ENCODE results near the gene MAP1S. TPM values are rescaled to one million over a fixed set of nuclear protein-coding genes. Genes with fewer than 3 reads are reported as not detected.

The MAP1S gene
- total and polyA plus RNA-seq, 2 of the 4 experiments (the other 2 are of a cell fraction): 6.1 to 48.6 TPM

GRCh38 chr19:17767559-17767958 is 48.3 kb downstream of the MAP1S start:
- Histone ChIP-seq H3K27me3 (ENCODE audit: control insufficient read depth, insufficient read depth, low read length) (peaks cover 3% of the 10 kb centered on the region; the same call in 1 of the 2 replicates), H4K91ac (ENCODE audit: insufficient read depth, low read depth, low read length) (no peak overlapping the region), H3K79me1 (ENCODE audit: low read depth in 1 of 2, low read length in 2 of 2) (no peaks in the 10 kb centered on the region), H3K23ac (ENCODE audit: low read depth, low read length) (no peak overlapping the region), H3K36me3 (ENCODE audit: control insufficient read depth, insufficient read depth, low read length) (no peaks in the 10 kb centered on the region), H3K56ac (ENCODE audit: extremely low read depth, insufficient read depth, low read length) (no peak overlapping the region), H3K27ac (ENCODE audit: insufficient read depth, low read length) (no peak overlapping the region), H2BK120ac (ENCODE audit: low read depth, low read length) (no peak overlapping the region), H2AFZ (replicated peaks; ENCODE audit: low read length, poor library complexity) (no peak overlapping the region), H2BK20ac (ENCODE audit: low read depth, low read length) (no peak overlapping the region), H3K9me1 (ENCODE audit: insufficient read depth, low read length) (no peaks in the 10 kb centered on the region), H2BK15ac (ENCODE audit: low read depth, low read length) (no peak overlapping the region), H4K5ac (ENCODE audit: low read depth, low read length) (no peak overlapping the region), H4K8ac (ENCODE audit: low read depth in 2 of 2, low read length in 2 of 2) (no peak overlapping the region), H3K4me1 (ENCODE audit: control insufficient read depth, insufficient read depth, low read length) (no peaks in the 10 kb centered on the region), H3K4ac (ENCODE audit: low read depth, low read length) (no peak overlapping the region), H4K20me1 (ENCODE audit: insufficient read depth, low read length) (no peaks in the 10 kb centered on the region), H3K14ac (replicated peaks; ENCODE audit: low read depth, low read length) (no peak overlapping the region), H3K4me2 (ENCODE audit: low read depth, low read length) (no peak overlapping the region), H3K9ac (ENCODE audit: low read depth, low read length) (no peak overlapping the region), H2AK5ac (ENCODE audit: low read depth, low read length) (no peak overlapping the region), H3K4me3 (ENCODE audit: insufficient read depth, low read depth, low read length) (no peak overlapping the region), H2BK5ac (ENCODE audit: low read depth, low read length, poor library complexity, severe bottlenecking) (no peak overlapping the region), H2AK9ac (replicated peaks; ENCODE audit: low read depth, low read length, poor library complexity) (no peak overlapping the region), H3K18ac (ENCODE audit: low read depth, low read length) (no peak overlapping the region), H3K9me3 (ENCODE audit: control insufficient read depth, insufficient read depth, low read length) (no peaks in the 10 kb centered on the region)
- 0% methylated on average over 1 of the region's 1 CpG; no CpG with 5 or more reads in 1 of the 2 experiments for WGBS, 2 experiments (ENCODE audit: extremely low coverage in 2 of 2, insufficient read length in 1 of 2)
- dilution Hi-C loops (cut with HindIII; ENCODE audit: low sequenced_read_pairs, unreplicated experiment) (no loop called here), intact Hi-C loops (cut with micrococcal nuclease) (loop anchor here (10.0 kb wide), 2 partner anchors 273 to 313 kb away; no protein-coding TSS in a partner anchor), in situ Hi-C loops (cut with MboI; ENCODE audit: low sequenced_read_pairs) (no loop called here)
- TF ChIP-seq CHD1 (IDR thresholded peaks at IDR 0.05; ENCODE audit: low read depth, low read length) (no peak), MAZ (IDR thresholded peaks at IDR 0.05; ENCODE audit: borderline replicate concordance, low read depth, low read length) (no peak), RFX5 (IDR thresholded peaks at IDR 0.05; ENCODE audit: low read depth, low read length) (no peak), RCOR1 (IDR thresholded peaks at IDR 0.05; ENCODE audit: insufficient replicate concordance, low read length) (no peak), POLR2A (IDR thresholded peaks at IDR 0.05; ENCODE audit: low read depth, low read length) (no peak), MXI1 (IDR thresholded peaks at IDR 0.05; ENCODE audit: borderline replicate concordance, low read depth, low read length) (no peak), SMC3 (IDR thresholded peaks at IDR 0.05; ENCODE audit: low read depth, low read length) (no peak), MAFK (IDR thresholded peaks at IDR 0.05; ENCODE audit: low read depth, low read length) (no peak), CEBPB (IDR thresholded peaks at IDR 0.05; ENCODE audit: low read depth, low read length) (no peak)
- TF ChIP-seq, protein P1, sequence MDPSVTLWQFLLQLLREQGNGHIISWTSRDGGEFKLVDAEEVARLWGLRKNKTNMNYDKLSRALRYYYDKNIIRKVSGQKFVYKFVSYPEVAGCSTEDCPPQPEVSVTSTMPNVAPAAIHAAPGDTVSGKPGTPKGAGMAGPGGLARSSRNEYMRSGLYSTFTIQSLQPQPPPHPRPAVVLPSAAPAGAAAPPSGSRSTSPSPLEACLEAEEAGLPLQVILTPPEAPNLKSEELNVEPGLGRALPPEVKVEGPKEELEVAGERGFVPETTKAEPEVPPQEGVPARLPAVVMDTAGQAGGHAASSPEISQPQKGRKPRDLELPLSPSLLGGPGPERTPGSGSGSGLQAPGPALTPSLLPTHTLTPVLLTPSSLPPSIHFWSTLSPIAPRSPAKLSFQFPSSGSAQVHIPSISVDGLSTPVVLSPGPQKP (IDR thresholded peaks at IDR 0.05; ENCODE audit: borderline replicate concordance, low read depth, low read length): no peak
- TF ChIP-seq, protein P2, sequence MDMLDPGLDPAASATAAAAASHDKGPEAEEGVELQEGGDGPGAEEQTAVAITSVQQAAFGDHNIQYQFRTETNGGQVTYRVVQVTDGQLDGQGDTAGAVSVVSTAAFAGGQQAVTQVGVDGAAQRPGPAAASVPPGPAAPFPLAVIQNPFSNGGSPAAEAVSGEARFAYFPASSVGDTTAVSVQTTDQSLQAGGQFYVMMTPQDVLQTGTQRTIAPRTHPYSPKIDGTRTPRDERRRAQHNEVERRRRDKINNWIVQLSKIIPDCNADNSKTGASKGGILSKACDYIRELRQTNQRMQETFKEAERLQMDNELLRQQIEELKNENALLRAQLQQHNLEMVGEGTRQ (IDR thresholded peaks at IDR 0.05; ENCODE audit: low read depth, low read length): no peak
- ATAC-seq (ENCODE audit: low read depth) (no peak), DNase-seq (no peak)
- BruUV-seq (replicated peaks): no TSS peak
- CTCF ChIA-PET: interaction anchor here (1.1 to 1.7 kb wide), 4 partner anchors 29 to 65 kb away, joined by 3 to 7 read pairs (median 6); no protein-coding TSS in a partner anchor
- POLR2A ChIA-PET (ENCODE audit: unreplicated experiment): no interaction called here
